Muscle of leg (tissue), 11 donors: Measurements from ENCODE around the gene SHB. TPM values are rescaled to one million over a fixed set of nuclear protein-coding genes. Genes with fewer than 3 reads are reported as not detected.

Experiments used
- DNase-seq: peaks from one replicate; pipeline ENCODE4 v3.0.0; 2013
- H3K27ac ChIP-seq: one replicate; pipeline ENCODE4 v1.5.1; 2013; ENCODE audit warnings: mild to moderate bottlenecking, low read length, control low read depth
- H3K27me3 ChIP-seq: one replicate; pipeline ENCODE4 v1.6.1; 2013; ENCODE audit warnings: low read length; ENCODE audit not compliant: control insufficient read depth, insufficient read depth
- H3K36me3 ChIP-seq: one replicate; pipeline ENCODE4 v1.6.1; 2013; ENCODE audit warnings: low read length; ENCODE audit not compliant: control insufficient read depth, insufficient read depth
- H3K4me1 ChIP-seq: one replicate; pipeline ENCODE4 v1.6.1; 2013; ENCODE audit warnings: low read length; ENCODE audit not compliant: control insufficient read depth, insufficient read depth
- H3K4me3 ChIP-seq: one replicate; pipeline ENCODE4 v1.5.1; 2013; ENCODE audit warnings: low read length, control low read depth
- H3K9me3 ChIP-seq: replicated peaks from 2 replicates; pipeline ENCODE4 v1.6.1; 2013; ENCODE audit warnings: low read depth, low read length; ENCODE audit not compliant: control insufficient read depth
- WGBS: methylation state at CpG from one replicate; pipeline ENCODE4 v1.1.5; 2013; ENCODE audit warnings: missing lambda C conversion rate; ENCODE audit not compliant: insufficient coverage; 5-methylcytosine and 5-hydroxymethylcytosine counted together
- polyA plus RNA-seq, 8 donors: library from polyadenylated mRNA; unstranded; fragments of 120-200 nt; gene quantifications; one replicate each; pipeline versions ENCODE4 v1.2.1 to v1.2.3, GENCODE V29; 2013; ENCODE audit warnings: inconsistent platforms in 1 of 8, low replicate concordance in 1 of 8; ENCODE audit not compliant: insufficient read length in 8 of 8, insufficient read depth in 1 of 8
- total RNA-seq: library from RNA; stranded (reverse); fragments of 120-200 nt; gene quantifications from one replicate; pipeline ENCODE4 v1.2.4, GENCODE V29; 2013

Gene SHB
- total and polyA plus RNA-seq, 9 donors = 5.0 to 9.1 (median 6.2) TPM

DNA sequence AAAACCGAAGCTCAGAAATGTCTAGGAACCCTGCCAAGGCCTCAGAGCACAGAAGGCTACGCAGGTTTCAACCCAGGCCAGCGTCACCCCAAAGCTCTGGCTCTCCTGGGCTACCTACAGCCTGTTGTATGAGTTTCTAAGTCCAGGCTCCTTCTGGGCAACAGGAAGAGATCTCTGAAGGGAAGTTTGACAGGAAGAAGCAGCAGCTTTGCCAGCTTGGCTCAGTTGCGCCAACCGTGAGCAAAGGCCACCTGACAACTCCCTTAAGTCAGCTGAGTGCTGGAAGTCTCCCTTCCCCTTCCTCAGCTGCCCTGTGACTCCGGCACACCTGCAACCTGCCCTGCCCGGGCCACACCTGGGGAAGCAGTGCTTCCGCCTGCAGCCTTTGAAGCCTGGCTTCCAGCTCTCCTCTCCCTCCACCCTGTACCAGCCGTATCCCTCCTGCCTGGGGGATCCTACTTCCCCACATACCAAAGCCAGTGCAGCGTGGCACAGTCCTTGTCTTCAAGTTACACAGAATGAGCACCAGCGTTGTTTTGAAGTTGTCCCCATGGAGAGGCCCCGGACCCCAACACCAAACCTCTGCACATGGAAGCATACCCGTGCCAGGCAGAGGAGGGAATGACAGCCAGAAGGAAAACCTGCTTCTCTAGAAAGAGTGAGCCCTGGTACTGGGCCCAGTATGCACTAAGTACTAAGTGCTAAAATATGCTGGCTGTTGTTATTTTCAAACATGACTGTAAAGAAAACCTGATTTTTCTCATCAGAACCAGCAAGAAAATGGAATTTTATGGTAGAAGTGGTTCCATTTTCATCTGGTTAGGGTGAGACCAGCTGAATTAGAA lies 36.5 kb downstream of the SHB start:
- no peak overlapping the region for H3K27ac ChIP-seq
- no peaks in the 10 kb centered on the region for H3K27me3 ChIP-seq
- H3K4me1 ChIP-seq = peaks cover 19% of the 10 kb centered on the region

GRCh38 chr9:38031594-38031993 lies 37.4 kb downstream of the SHB start:
- 65% methylated on average over 2 of the region's 4 CpGs for WGBS
- H3K27me3 ChIP-seq = no peaks in the 10 kb centered on the region
- no peak overlapping the region for H3K4me3 ChIP-seq
- no peak overlapping the region for H3K27ac ChIP-seq
- peaks cover 28% of the 10 kb centered on the region for H3K4me1 ChIP-seq
- H3K9me3 ChIP-seq = no peaks in the 10 kb centered on the region
- H3K36me3 ChIP-seq = no peaks in the 10 kb centered on the region
- DNase-seq = no peak

More for the DNA sequence above, 36.5 kb downstream of the SHB start:
- Histone ChIP-seq H3K36me3 (no peaks in the 10 kb centered on the region), H3K9me3 (no peaks in the 10 kb centered on the region), H3K4me3 (no peak overlapping the region)
- 62% methylated on average over 9 of the region's 13 CpGs for WGBS
- no peak for DNase-seq

GRCh38 chr9:38030658-38031057 lies 38.4 kb downstream of the SHB start:
- DNase-seq = no peak
- Histone ChIP-seq H3K27ac (no peak overlapping the region), H3K36me3 (no peaks in the 10 kb centered on the region), H3K9me3 (no peaks in the 10 kb centered on the region), H3K4me1 (peaks cover 37% of the 10 kb centered on the region), H3K27me3 (no peaks in the 10 kb centered on the region), H3K4me3 (no peak overlapping the region)
- no CpG with 5 or more reads among the region's 3 CpGs for WGBS

DNA sequence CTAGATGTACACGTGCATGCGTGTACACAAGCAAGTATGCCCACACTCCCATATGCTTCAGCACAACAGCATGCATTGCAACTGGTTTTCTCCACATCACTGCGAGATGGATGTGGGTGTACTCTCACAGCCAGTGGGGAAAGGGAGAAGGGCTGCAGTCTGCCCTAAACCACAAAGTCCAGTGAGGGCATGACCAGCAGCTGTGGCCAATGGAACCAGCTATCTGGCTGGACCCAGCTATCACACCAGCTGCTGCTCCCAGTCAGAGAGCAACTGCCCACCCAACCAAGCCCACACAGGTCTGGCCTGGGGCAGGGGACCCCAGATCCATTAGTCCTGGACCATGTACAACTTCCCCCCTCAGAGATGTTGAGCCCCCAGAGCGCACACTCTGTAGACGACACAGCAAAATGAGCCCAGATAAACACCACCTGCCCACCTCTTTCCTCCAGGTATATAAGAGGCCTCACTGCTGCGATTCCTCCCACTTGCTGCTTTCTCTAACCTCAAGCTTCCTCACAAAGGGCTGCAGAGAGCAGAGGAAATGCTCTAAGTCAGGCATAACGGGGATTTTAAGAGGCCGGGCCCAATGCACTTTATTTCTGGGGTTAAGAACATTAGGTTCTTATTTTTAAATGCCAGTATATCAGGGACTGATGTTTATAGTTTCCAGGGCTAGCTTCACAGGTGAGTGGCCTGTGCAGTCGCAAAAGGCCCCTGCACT lies 39.0 kb downstream of the SHB start:
- no peaks in the 10 kb centered on the region for H3K36me3 ChIP-seq
- H3K27me3 ChIP-seq = no peaks in the 10 kb centered on the region
- H3K4me1 ChIP-seq = peaks cover 43% of the 10 kb centered on the region
- no peak overlapping the region for H3K27ac ChIP-seq
- DNase-seq = no peak
- no peak overlapping the region for H3K4me3 ChIP-seq
- WGBS = 68% methylated on average over 3 of the region's 9 CpGs
- no peaks in the 10 kb centered on the region for H3K9me3 ChIP-seq

- no peak for DNase-seq
- H3K27me3 ChIP-seq = no peaks in the 10 kb centered on the region
- H3K9me3 ChIP-seq = no peaks in the 10 kb centered on the region
- no peak overlapping the region for H3K27ac ChIP-seq
- peaks cover 65% of the 10 kb centered on the region for H3K4me1 ChIP-seq
- H3K36me3 ChIP-seq = no peaks in the 10 kb centered on the region
- no peak overlapping the region for H3K4me3 ChIP-seq
- WGBS = 88% methylated on average over 6 of the region's 6 CpGs
These were observed 41.3 kb downstream of the SHB start for GRCh38 chr9:38027714-38028113.

DNA sequence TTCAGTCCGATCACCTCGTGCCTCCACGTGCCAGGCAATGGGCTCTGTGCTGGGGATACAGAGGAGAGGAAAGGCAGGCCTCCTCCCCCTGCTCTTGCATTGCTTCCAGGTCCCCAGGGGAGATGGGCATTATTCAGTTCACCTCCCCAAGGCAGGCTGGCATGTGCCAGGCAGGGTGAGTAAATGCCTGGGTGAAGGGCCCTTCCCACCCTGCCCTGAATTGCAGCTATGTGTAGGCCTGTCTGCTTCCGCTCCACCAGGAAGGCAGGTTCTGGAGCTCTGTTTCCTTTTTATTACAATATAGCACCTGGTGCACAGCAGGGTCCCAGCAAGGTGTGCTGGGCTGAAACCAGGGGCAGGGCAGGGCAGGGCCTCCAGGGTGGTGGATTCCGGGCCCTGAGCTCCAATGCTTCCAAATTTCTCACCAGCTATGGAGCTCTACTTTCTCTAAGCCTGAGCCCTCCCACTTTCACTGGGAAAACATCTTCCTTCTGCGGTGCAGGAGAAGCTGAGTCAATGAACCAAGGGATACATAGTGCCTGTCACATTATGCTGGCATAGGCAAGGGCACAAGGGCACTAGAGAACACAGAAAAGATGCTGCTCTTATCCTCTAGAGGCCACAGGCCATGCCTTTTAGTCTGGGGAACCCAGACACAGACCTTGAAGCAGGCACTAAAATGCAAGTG lies 42.0 kb downstream of the SHB start:
- H3K27me3 ChIP-seq = no peaks in the 10 kb centered on the region
- 61% methylated on average over 4 of the region's 6 CpGs for WGBS
- H3K4me1 ChIP-seq = peaks cover 65% of the 10 kb centered on the region
- H3K36me3 ChIP-seq = no peaks in the 10 kb centered on the region
- no peak for DNase-seq
- H3K9me3 ChIP-seq = no peaks in the 10 kb centered on the region
- H3K4me3 ChIP-seq = no peak overlapping the region
- peak overlapping the region; percentile 85 for H3K27ac ChIP-seq

DNA sequence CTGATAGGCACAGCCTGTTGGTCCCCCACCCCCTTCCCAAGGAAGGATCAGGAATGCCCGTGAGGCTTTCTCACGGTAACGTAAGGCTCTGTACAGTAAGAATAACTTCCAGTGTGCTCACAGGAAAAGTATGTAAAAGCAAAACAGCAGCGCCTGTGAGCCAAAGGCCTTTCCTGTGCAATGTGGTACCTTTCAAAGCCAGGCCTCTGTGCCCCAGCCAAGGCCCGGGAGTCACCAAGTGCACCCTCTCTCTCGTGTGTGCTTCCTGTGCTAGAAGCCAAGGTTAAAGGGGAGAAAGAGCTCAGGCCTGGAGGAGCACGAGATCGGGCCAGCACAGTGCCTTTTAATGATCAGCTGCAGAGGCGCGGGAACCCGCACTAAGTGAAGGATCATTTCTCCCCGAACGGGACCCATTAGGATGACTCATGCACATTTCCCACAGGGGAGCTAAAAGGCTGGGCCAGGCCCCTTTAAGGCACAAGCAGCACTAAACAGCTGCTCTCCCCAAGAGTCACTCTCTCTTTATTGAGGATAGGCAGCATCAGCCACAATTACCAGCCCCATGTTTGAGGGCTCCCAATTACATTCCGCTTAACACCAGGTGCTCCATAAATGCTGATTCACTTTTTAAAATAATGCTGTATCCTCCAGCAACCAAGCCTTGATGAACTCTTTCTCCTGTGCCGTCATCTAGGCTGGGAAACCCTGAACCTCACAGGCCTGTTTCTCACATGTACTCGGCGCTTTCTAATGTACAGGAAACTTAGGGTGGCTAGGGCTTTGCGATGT lies 42.8 kb downstream of the SHB start:
- H3K4me3 ChIP-seq = no peak overlapping the region
- H3K36me3 ChIP-seq = no peaks in the 10 kb centered on the region
- H3K27me3 ChIP-seq = no peaks in the 10 kb centered on the region
- no peaks in the 10 kb centered on the region for H3K9me3 ChIP-seq
- H3K4me1 ChIP-seq = peaks cover 63% of the 10 kb centered on the region
- DNase-seq = peak; percentile 88
- peak overlapping the region; percentile 85 for H3K27ac ChIP-seq
- 15% methylated on average over 13 of the region's 18 CpGs for WGBS

DNA sequence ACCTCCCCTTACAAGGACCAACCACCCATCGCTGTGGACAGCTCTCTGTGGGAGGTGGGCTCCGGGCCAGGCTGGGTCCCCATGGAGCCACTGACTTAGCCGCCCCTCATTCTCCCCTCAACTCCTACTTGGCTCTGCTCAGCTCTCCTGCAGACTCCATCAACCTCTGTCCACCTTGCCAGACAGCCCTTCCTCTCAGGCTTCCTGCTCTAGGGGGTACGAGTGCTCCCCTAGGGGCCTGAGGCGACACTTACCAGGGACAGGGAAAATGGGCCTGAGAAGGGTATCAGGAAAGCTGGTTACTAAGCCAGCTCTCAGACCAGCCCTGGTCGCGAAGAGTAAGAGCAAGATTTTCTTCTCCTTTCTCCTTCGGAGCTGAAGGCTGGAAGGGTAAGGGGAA lies 43.9 kb downstream of the SHB start:
- H3K4me1 ChIP-seq = peaks cover 67% of the 10 kb centered on the region
- 61% methylated on average over 3 of the region's 8 CpGs for WGBS
- DNase-seq = no peak
- no peaks in the 10 kb centered on the region for H3K36me3 ChIP-seq
- peak overlapping the region; percentile 85 for H3K27ac ChIP-seq
- H3K4me3 ChIP-seq = no peak overlapping the region
- no peaks in the 10 kb centered on the region for H3K27me3 ChIP-seq
- no peaks in the 10 kb centered on the region for H3K9me3 ChIP-seq

- 41% methylated on average over 2 of the region's 7 CpGs for WGBS
- Histone ChIP-seq H3K9me3 (no peaks in the 10 kb centered on the region), H3K4me3 (no peak overlapping the region), H3K27me3 (no peaks in the 10 kb centered on the region), H3K36me3 (no peaks in the 10 kb centered on the region), H3K4me1 (peaks cover 77% of the 10 kb centered on the region), H3K27ac (peak overlapping the region; percentile 56)
- peak; percentile 70 for DNase-seq
These were observed 44.9 kb downstream of the SHB start for GRCh38 chr9:38024036-38024681.
